Endothelial cell of umbilical vein (primary cell): ENCODE measurements around the gene KNTC1. TPM values are rescaled to one million over a fixed set of nuclear protein-coding genes. Genes with fewer than 3 reads are reported as not detected.

ENCODE experiments used
- BruUV-seq: library from RNA; stranded (reverse); fragments of 400-500 nt; replicated peaks from 2 replicates; lab custom pipeline; 2021; lab: Mats Ljungman, UMichigan
- CTCF ChIA-PET: fragments of 300-600, 350-600 bp; sonication (Branson Sonifier 250); formaldehyde crosslinking; loops from one replicate; lab custom pipeline; 2021; ENCODE audit warnings: antibody characterized with exemption, inconsistent platforms; lab: Charles Lee
- POLR2A ChIA-PET: fragments of 300-600, 350-600 bp; sonication (Branson Sonifier 250); formaldehyde crosslinking; loops from one replicate; lab custom pipeline; 2021; ENCODE audit warnings: antibody characterized with exemption, inconsistent platforms; lab: Charles Lee
- DNase-seq: peaks from one replicate; pipeline ENCODE4 v3.0.0-alpha.2; 2011; ENCODE audit warnings: low read depth, low spot score
- FAIRE-seq: peaks from 2 replicates; lab custom pipeline; 2011; peaks lifted over from hg19 to GRCh38; lab: Jason Lieb, UNC
- H2AFZ ChIP-seq: 2 replicates; pipeline ENCODE4 v1.6.0; 2012; ENCODE audit warnings: low read depth, low read length, control low read depth, inconsistent platforms
- H3K27ac ChIP-seq: 2 replicates; pipeline ENCODE4 v1.5.1; 2011; ENCODE audit warnings: low read depth, mild to moderate bottlenecking, control low read depth, low read length, moderate library complexity; ENCODE audit not compliant: insufficient read depth
- H3K27me3 ChIP-seq, 2 experiments: 2 replicates each; pipeline versions ENCODE4 v1.6.0 to v1.6.1; 2011; ENCODE audit warnings: low read length in 2 of 2, mixed read lengths in 1 of 2; ENCODE audit not compliant: control insufficient read depth in 2 of 2, insufficient read depth in 2 of 2
- H3K36me3 ChIP-seq, 2 experiments: 2 replicates in 1 of 2; 3 replicates in 1 of 2; pipeline ENCODE4 v1.5.1; 2011; ENCODE audit warnings: low read length in 2 of 2, mild to moderate bottlenecking in 1 of 2, moderate library complexity in 1 of 2; ENCODE audit not compliant: control insufficient read depth in 2 of 2, insufficient read depth in 2 of 2; ENCODE audit errors: extremely low read depth in 1 of 2
- H3K4me1 ChIP-seq: 3 replicates; pipeline ENCODE4 v1.5.1; 2011; ENCODE audit warnings: mild to moderate bottlenecking, low read length; ENCODE audit not compliant: control insufficient read depth, insufficient read depth; ENCODE audit errors: extremely low read depth
- H3K4me2 ChIP-seq: 2 replicates; pipeline ENCODE4 v1.6.1; 2011; ENCODE audit warnings: low read length, control low read depth, mixed read lengths; ENCODE audit not compliant: insufficient read depth
- H3K4me3 ChIP-seq, 3 experiments: fragments of 200-600 bp in 1 of 3; sonication (generic), shearing (Covaris generic) in 1 of 3; replicated peaks in 1 of 3; 2 replicates each; pipeline ENCODE4 v1.5.1; 2011 to 2016; ENCODE audit warnings: control low read depth in 3 of 3, low read length in 3 of 3, mild to moderate bottlenecking in 2 of 3, inconsistent platforms in 1 of 3, low read depth in 1 of 3, moderate library complexity in 1 of 3; ENCODE audit not compliant: insufficient read depth in 1 of 3
- H3K79me2 ChIP-seq: 2 replicates; pipeline ENCODE4 v1.6.0; 2012; ENCODE audit warnings: low read length, inconsistent platforms; ENCODE audit not compliant: control insufficient read depth, insufficient read depth
- H3K9ac ChIP-seq: replicated peaks from 2 replicates; pipeline ENCODE3; 2011; ENCODE audit warnings: low read length, control low read depth; ENCODE audit not compliant: insufficient read depth; ENCODE audit errors: extremely low read depth
- H3K9me1 ChIP-seq: replicated peaks from 3 replicates; pipeline ENCODE4 v1.6.0; 2011; ENCODE audit warnings: mild to moderate bottlenecking, low read length; ENCODE audit not compliant: control insufficient read depth, insufficient read depth; ENCODE audit errors: extremely low read depth
- H3K9me3 ChIP-seq: replicated peaks from 2 replicates; pipeline ENCODE4 v1.5.1; 2012; ENCODE audit warnings: low read length, inconsistent platforms; ENCODE audit not compliant: control insufficient read depth, insufficient read depth
- H4K20me1 ChIP-seq: replicated peaks from 2 replicates; pipeline ENCODE3; 2011; ENCODE audit warnings: mild to moderate bottlenecking, low read length; ENCODE audit not compliant: control insufficient read depth, insufficient read depth; ENCODE audit errors: extremely low read depth
- CTCF ChIP-seq, 2 donors: IDR thresholded peaks; 1 replicate in 1 of 2; 2 replicates in 1 of 2; pipeline ENCODE4 v1.5.1; 2011; ENCODE audit warnings: low read length in 2 of 2, mild to moderate bottlenecking in 2 of 2, moderate library complexity in 2 of 2, control low read depth in 1 of 2, inconsistent platforms in 1 of 2, low read depth in 1 of 2; ENCODE audit not compliant: insufficient read depth in 1 of 2; ENCODE audit errors: extremely low read depth in 1 of 2
- EZH2 ChIP-seq: IDR thresholded peaks from 2 replicates; pipeline ENCODE4 v1.6.1; 2012; ENCODE audit warnings: borderline replicate concordance, low read depth, mild to moderate bottlenecking, moderate library complexity, low read length, inconsistent platforms; ENCODE audit not compliant: severe bottlenecking
- FOS ChIP-seq: IDR thresholded peaks from 2 replicates; pipeline ENCODE4 v1.6.1; 2011; ENCODE audit warnings: mild to moderate bottlenecking, low read length, moderate library complexity, borderline replicate concordance; ENCODE audit not compliant: insufficient read depth
- GATA2 ChIP-seq: IDR thresholded peaks from 2 replicates; pipeline ENCODE4 v1.7.0; 2011; ENCODE audit warnings: low read depth, mild to moderate bottlenecking, moderate library complexity, mixed read lengths, low read length; ENCODE audit not compliant: insufficient read length, insufficient read depth
- JUN ChIP-seq: IDR thresholded peaks from 2 replicates; pipeline ENCODE4 v1.6.1; 2011; ENCODE audit warnings: borderline replicate concordance, low read depth; ENCODE audit not compliant: insufficient read length, insufficient read depth
- MAX ChIP-seq: IDR thresholded peaks from 2 replicates; pipeline ENCODE4 v1.6.1; 2011; ENCODE audit not compliant: insufficient read depth, insufficient read length
- MYC ChIP-seq: IDR thresholded peaks from one replicate; pipeline ENCODE4 v1.6.1; 2011; ENCODE audit warnings: mild to moderate bottlenecking, low read depth, low read length
- POLR2A ChIP-seq: IDR thresholded peaks from 2 replicates; pipeline ENCODE4 v1.6.1; 2012; ENCODE audit warnings: low read depth, mild to moderate bottlenecking, control low read depth, low read length
- POLR2AphosphoS5 ChIP-seq: IDR thresholded peaks from 2 replicates; pipeline ENCODE4 v1.6.1; 2012; ENCODE audit warnings: low read depth, mild to moderate bottlenecking, control low read depth, low read length, moderate library complexity; ENCODE audit not compliant: insufficient read depth
- dilution Hi-C: fragments of 300-500 bp; cut with MboI; formaldehyde crosslinking; loops from one replicate; pipeline ENCODE4 v1.15.0; 2019; ENCODE audit warnings: low sequenced_read_pairs; ENCODE audit not compliant: extremely low pct_ligation_motif_present
- intact Hi-C: fragments of 100-400 bp; cut with micrococcal nuclease; formaldehyde crosslinking; loops from one replicate; pipeline ENCODE4 v1.10.0; 2022
- polyA plus RNA-seq, 4 experiments: library from polyadenylated mRNA; depleted of rRNA in 3 of 4; stranded (reverse) in 3 of 4; unstranded in 1 of 4; fragments of >200 nt; gene quantifications; 2 replicates each; pipeline versions ENCODE4 v1.2.1 to v1.2.3, GENCODE V29; 2011 to 2012; ENCODE audit warnings: missing spikeins in 1 of 4
- total RNA-seq: library from RNA; stranded (reverse); gene quantifications from 2 replicates; pipeline ENCODE4 v1.2.3, GENCODE V29; 2021

The KNTC1 gene
- total and polyA plus RNA-seq, 2 donors (not counting 3 experiments of a cell fraction or from before 2014, with no cell fraction given): 15.5 to 52.9 TPM

GRCh38 chr12:122516544-122517361 is 10.3 kb upstream of the KNTC1 start:
- dilution Hi-C loops: no loop called here
- intact Hi-C loops: loop anchor here (2.0 kb wide), 1 partner anchor 14 kb away; no protein-coding TSS in a partner anchor
- peaks cover 78% of the 10 kb centered on the region for H3K79me2 ChIP-seq
- H3K9me1 ChIP-seq: no peaks in the 10 kb centered on the region
- H2AFZ ChIP-seq: no peak overlapping the region
- no peak for DNase-seq
- H3K9ac ChIP-seq: no peak overlapping the region
- H4K20me1 ChIP-seq: peaks cover 13% of the 10 kb centered on the region
- ChIA-PET POLR2A (no interaction called here), CTCF (no interaction called here)
- H3K27me3 ChIP-seq: no peaks in the 10 kb centered on the region
- no peak overlapping the region for H3K4me2 ChIP-seq
- no TSS peak for BruUV-seq
- no peak overlapping the region for H3K27ac ChIP-seq
- H3K36me3 ChIP-seq: peaks cover 45 to 72% of the 10 kb centered on the region in 2 experiments
- no peak for FAIRE-seq
- TF ChIP-seq GATA2 (no peak), FOS (no peak), JUN (no peak), CTCF (IDR thresholded peaks at IDR 0.05; ENCODE audit: extremely low read depth in 1 of 2, insufficient read depth in 1 of 2, low read depth in 1 of 2, low read length in 2 of 2) (no peak), EZH2 (no peak), POLR2A (no peak), MYC (no peak), MAX (no peak), POLR2AphosphoS5 (no peak)
- no peak overlapping the region for H3K4me3 ChIP-seq
- H3K4me1 ChIP-seq: no peaks in the 10 kb centered on the region
- no peaks in the 10 kb centered on the region for H3K9me3 ChIP-seq
